Fibroblast of villous mesenchyme (primary cell): ENCODE data around the gene CAMK2D. TPM values are rescaled to one million over a fixed set of nuclear protein-coding genes. Genes with fewer than 3 reads are reported as not detected.

Experiments used
- DNase-seq: peaks from one replicate; pipeline ENCODE4 v3.0.0-alpha.2; 2010; ENCODE audit warnings: low read depth
- H3K4me3 ChIP-seq: 2 replicates; pipeline ENCODE4 v1.5.1; 2011; ENCODE audit warnings: low read depth, mild to moderate bottlenecking, low read length
- CTCF ChIP-seq: IDR thresholded peaks from 2 replicates; pipeline ENCODE4 v1.5.1; 2012; ENCODE audit warnings: low read depth, mild to moderate bottlenecking, low read length; ENCODE audit not compliant: insufficient read depth
- total RNA-seq: library from RNA; depleted of rRNA; stranded (reverse); fragments of >200 nt; gene quantifications from 2 replicates; pipeline ENCODE4 v1.2.3, GENCODE V29; 2012

The CAMK2D gene
- total RNA-seq, 1 donor = 161 TPM

- peak overlapping the region; percentile 90 for H3K4me3 ChIP-seq
- peak; percentile 20 for DNase-seq
- no peak for TF ChIP-seq CTCF
Observed at GRCh38 chr4:113759696-113760093, 1.8 kb downstream of the CAMK2D start.

- TF ChIP-seq CTCF = no peak
- DNase-seq = peak; percentile 47
- peak overlapping the region; percentile 90 for H3K4me3 ChIP-seq
Observed at GRCh38 chr4:113758372-113758771, 3.2 kb downstream of the CAMK2D start.

DNA sequence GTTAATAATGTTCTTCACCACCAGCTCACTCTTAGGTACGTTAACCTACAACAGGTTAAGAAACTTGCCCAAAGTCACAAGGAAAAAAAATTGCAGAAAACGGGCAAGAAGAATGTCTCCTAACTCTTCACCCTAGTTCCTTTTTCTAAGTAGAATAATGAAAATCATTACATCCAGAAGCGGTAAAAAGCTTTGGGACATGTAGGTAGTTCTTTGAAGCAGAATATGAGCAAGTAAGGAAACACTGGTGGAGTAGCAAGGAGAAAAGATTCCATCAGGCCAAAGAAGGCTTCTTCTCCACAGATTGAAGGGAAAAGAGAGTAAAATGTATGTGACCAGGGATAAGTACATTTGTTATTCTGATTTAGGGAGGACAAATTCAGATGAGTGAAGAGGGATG lies 4.1 kb downstream of the CAMK2D start:
- DNase-seq = no peak
- H3K4me3 ChIP-seq = no peak overlapping the region
- TF ChIP-seq CTCF = no peak

- peak; percentile 30 for DNase-seq
- no peak overlapping the region for H3K4me3 ChIP-seq
- TF ChIP-seq CTCF = no peak
Observed at GRCh38 chr4:113756005-113756410, 5.5 kb downstream of the CAMK2D start.

DNA sequence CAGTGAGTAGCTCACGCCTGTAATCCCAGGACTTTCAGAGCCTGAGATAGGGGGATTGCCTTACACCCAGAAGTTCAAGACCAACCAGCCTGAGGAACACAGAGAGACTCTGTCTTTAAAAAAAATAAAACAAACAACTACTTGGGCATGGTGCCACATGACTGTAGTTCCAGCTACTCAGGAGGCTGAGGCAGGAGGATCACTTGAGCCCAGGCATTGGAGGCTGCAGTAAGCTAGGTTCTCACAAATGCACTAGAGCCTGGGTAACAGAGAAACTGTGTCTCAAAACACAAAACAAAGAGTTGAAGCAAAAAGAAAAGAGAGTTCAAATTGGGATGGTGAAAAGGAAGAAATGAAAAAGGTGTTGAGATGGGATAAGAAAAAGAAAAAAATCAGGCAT lies 10.8 kb downstream of the CAMK2D start:
- no peak for DNase-seq
- no peak for TF ChIP-seq CTCF
- no peak overlapping the region for H3K4me3 ChIP-seq

DNA sequence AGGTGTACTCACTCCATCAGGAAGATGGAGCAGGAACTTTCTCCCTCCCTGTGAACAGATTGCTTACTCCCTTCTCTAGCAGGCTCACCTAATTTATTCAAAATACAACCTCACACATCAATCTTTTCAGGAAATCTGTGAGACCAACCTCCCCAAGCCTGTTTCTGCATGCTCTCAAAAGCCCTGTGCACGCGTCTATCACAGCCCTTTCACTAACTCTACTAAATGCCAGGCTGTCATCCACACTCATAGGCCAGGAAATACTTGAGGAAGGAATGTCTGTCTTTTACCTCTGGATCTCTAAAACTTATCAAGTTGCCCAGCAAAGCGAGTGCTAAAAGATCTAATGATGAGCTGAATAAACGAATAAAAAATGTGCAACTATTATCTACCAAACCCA lies 11.2 kb downstream of the CAMK2D start:
- DNase-seq = no peak
- TF ChIP-seq CTCF = no peak
- no peak overlapping the region for H3K4me3 ChIP-seq

GRCh38 chr4:113749178-113749577 lies 12.4 kb downstream of the CAMK2D start:
- DNase-seq = no peak
- no peak overlapping the region for H3K4me3 ChIP-seq
- TF ChIP-seq CTCF = no peak
